Parathyroid adenoma (tissue), 2 donors: ENCODE data around the gene PGF.
"Not testable (repeated sequence)": the region's sequence is repeated elsewhere in the genome, so short reads cannot be mapped to it uniquely, and the experiment has no call there.

ENCODE experiments used
- H2AFZ ChIP-seq: fragments of 300-600 bp; sonication (generic); one replicate; pipeline ENCODE4 v1.7.0; 2017; ENCODE audit warnings: antibody characterized with exemption, mild to moderate bottlenecking
- H3K27ac ChIP-seq: fragments of 300-600 bp; sonication (generic); one replicate; pipeline ENCODE4 v1.7.0; 2017
- H3K27me3 ChIP-seq: fragments of 300-600 bp; sonication (generic); one replicate; pipeline ENCODE4 v1.7.0; 2017; ENCODE audit warnings: low read length; ENCODE audit not compliant: control insufficient read depth, insufficient read depth
- H3K36me3 ChIP-seq: fragments of 300-600 bp; sonication (generic); one replicate; pipeline ENCODE4 v1.7.0; 2017; ENCODE audit warnings: low read length; ENCODE audit not compliant: control insufficient read depth, insufficient read depth
- H3K4me1 ChIP-seq: fragments of 300-600 bp; sonication (generic); one replicate; pipeline ENCODE4 v1.7.0; 2017; ENCODE audit warnings: control low read depth
- H3K4me2 ChIP-seq: fragments of 300-600 bp; sonication (generic); one replicate; pipeline ENCODE4 v1.7.0; 2017; ENCODE audit warnings: low read length
- H3K4me3 ChIP-seq: fragments of 300-600 bp; sonication (generic); one replicate; pipeline ENCODE4 v1.7.0; 2017; ENCODE audit warnings: low read depth, low read length
- H3K79me2 ChIP-seq: fragments of 300-600 bp; sonication (generic); one replicate; pipeline ENCODE4 v1.7.0; 2017; ENCODE audit warnings: control low read depth
- H3K9ac ChIP-seq: fragments of 300-600 bp; sonication (generic); one replicate; pipeline ENCODE4 v1.7.0; 2017; ENCODE audit warnings: mild to moderate bottlenecking
- H3K9me3 ChIP-seq: fragments of 300-600 bp; sonication (generic); one replicate; pipeline ENCODE4 v1.7.0; 2017; ENCODE audit warnings: low read length; ENCODE audit not compliant: control insufficient read depth
- TF ChIP-seq, protein P1 (sequence below): fragments of 300-600 bp; sonication (generic); IDR thresholded peaks from one replicate; pipeline ENCODE4 v1.7.0; 2017; ENCODE audit warnings: antibody characterized with exemption, mild to moderate bottlenecking
- donor health status: primary hyperparathyroidism.

Gene PGF

DNA sequence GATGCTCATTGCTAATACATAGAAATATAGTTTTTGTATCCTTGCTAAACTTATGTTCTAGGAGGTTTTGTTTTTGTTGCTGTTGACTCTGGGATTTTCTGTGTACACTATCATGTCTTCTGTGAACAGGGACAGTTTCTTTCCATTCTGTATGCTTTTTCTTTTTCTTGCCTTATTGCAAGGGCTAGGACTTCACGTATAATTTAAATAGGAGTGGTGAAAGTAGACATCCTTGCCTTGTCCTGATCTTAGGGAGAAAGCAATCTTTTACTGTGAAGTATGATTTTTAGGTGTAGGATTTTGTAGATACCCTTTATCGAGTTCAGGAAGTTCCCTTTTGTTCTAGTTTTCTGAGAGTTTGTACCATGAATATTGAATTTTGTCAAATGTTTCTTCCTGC, 45.9 kb upstream of the PGF start:
- TF ChIP-seq, protein P1, sequence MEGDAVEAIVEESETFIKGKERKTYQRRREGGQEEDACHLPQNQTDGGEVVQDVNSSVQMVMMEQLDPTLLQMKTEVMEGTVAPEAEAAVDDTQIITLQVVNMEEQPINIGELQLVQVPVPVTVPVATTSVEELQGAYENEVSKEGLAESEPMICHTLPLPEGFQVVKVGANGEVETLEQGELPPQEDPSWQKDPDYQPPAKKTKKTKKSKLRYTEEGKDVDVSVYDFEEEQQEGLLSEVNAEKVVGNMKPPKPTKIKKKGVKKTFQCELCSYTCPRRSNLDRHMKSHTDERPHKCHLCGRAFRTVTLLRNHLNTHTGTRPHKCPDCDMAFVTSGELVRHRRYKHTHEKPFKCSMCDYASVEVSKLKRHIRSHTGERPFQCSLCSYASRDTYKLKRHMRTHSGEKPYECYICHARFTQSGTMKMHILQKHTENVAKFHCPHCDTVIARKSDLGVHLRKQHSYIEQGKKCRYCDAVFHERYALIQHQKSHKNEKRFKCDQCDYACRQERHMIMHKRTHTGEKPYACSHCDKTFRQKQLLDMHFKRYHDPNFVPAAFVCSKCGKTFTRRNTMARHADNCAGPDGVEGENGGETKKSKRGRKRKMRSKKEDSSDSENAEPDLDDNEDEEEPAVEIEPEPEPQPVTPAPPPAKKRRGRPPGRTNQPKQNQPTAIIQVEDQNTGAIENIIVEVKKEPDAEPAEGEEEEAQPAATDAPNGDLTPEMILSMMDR, result no peak
- Histone ChIP-seq H3K9me3 (no peaks in the 10 kb centered on the region), H3K9ac (no peak overlapping the region), H3K4me1 (peaks cover 4% of the 10 kb centered on the region), H3K27me3 (no peaks in the 10 kb centered on the region), H3K27ac (no peak overlapping the region), H3K36me3 (no peaks in the 10 kb centered on the region), H2AFZ (no peak overlapping the region), H3K4me3 (no peak overlapping the region), H3K4me2 (no peak overlapping the region), H3K79me2 (peaks cover 4% of the 10 kb centered on the region)

GRCh38 chr14:74995781-74996180, 40.4 kb upstream of the PGF start:
- H2AFZ ChIP-seq, H3K27me3 ChIP-seq, H3K4me3 ChIP-seq, H3K27ac ChIP-seq, H3K4me1 ChIP-seq, H3K79me2 ChIP-seq, H3K36me3 ChIP-seq, H3K9me3 ChIP-seq, H3K9ac ChIP-seq, H3K4me2 ChIP-seq: not testable (repeated sequence)

GRCh38 chr14:74994182-74994581, 38.8 kb upstream of the PGF start:
- not testable (repeated sequence) for H3K36me3 ChIP-seq, H3K4me1 ChIP-seq, H3K27ac ChIP-seq, H3K9ac ChIP-seq, H3K4me3 ChIP-seq, H2AFZ ChIP-seq, H3K4me2 ChIP-seq, H3K27me3 ChIP-seq, H3K79me2 ChIP-seq, H3K9me3 ChIP-seq

DNA sequence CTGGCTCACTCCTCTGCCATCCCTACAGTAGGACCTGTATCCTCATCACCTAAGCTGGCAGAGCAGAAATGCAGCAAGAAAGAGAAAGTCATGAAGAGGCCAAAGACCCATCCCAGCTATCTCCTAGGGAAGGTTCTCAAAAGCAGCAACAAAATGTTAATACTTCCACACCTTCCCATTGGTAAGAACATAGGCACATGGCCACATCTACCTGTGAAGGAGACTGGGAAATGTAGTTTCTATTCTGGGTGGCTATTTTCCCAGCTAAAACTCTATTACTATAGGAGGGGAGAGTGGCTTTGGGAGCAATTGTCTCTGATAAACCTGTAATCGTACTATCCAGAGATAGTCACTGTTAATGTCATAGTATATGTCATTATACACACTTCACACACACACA, 33.6 kb upstream of the PGF start:
- H3K27ac ChIP-seq, result no peak overlapping the region
- no peak overlapping the region for H3K4me3 ChIP-seq
- no peak overlapping the region for H3K4me2 ChIP-seq
- no peak overlapping the region for H3K9ac ChIP-seq
- no peak overlapping the region for H2AFZ ChIP-seq
- no peaks in the 10 kb centered on the region for H3K4me1 ChIP-seq
- H3K36me3 ChIP-seq, result no peaks in the 10 kb centered on the region
- H3K79me2 ChIP-seq, result no peaks in the 10 kb centered on the region
- TF ChIP-seq, protein P1, result no peak
- H3K9me3 ChIP-seq, result no peaks in the 10 kb centered on the region
- no peaks in the 10 kb centered on the region for H3K27me3 ChIP-seq

GRCh38 chr14:74988131-74988530, 32.7 kb upstream of the PGF start:
- no peaks in the 10 kb centered on the region for H3K4me1 ChIP-seq
- TF ChIP-seq, protein P1, result no peak

GRCh38 chr14:74985806-74986205, 30.4 kb upstream of the PGF start:
- H3K4me2 ChIP-seq, result no peak overlapping the region
- no peaks in the 10 kb centered on the region for H3K9me3 ChIP-seq
- no peak overlapping the region for H3K27ac ChIP-seq
- no peaks in the 10 kb centered on the region for H3K4me1 ChIP-seq
- H3K4me3 ChIP-seq, result no peak overlapping the region
- H3K27me3 ChIP-seq, result no peaks in the 10 kb centered on the region
- no peaks in the 10 kb centered on the region for H3K36me3 ChIP-seq
- TF ChIP-seq, protein P1, result no peak
- H3K9ac ChIP-seq, result no peak overlapping the region
- no peaks in the 10 kb centered on the region for H3K79me2 ChIP-seq
- no peak overlapping the region for H2AFZ ChIP-seq

More at GRCh38 chr14:74988131-74988530, 32.7 kb upstream of the PGF start:
- no peak overlapping the region for H3K4me3 ChIP-seq
- H3K36me3 ChIP-seq, result no peaks in the 10 kb centered on the region
- no peaks in the 10 kb centered on the region for H3K9me3 ChIP-seq
- H3K4me2 ChIP-seq, result no peak overlapping the region
- no peak overlapping the region for H3K27ac ChIP-seq
- no peaks in the 10 kb centered on the region for H3K79me2 ChIP-seq
- no peak overlapping the region for H3K9ac ChIP-seq
- H2AFZ ChIP-seq, result no peak overlapping the region
- H3K27me3 ChIP-seq, result no peaks in the 10 kb centered on the region
